ENCODE data around the gene GLRA1. TPM values are rescaled to one million over a fixed set of nuclear protein-coding genes. Genes with fewer than 3 reads are reported as not detected.
A peak's percentile ranks its signal among the peaks of the same experiment; 100 is the strongest.

GLRA1 gene
- total and polyA plus RNA-seq, 2 experiments from 2014 or later, result not detected

DNA sequence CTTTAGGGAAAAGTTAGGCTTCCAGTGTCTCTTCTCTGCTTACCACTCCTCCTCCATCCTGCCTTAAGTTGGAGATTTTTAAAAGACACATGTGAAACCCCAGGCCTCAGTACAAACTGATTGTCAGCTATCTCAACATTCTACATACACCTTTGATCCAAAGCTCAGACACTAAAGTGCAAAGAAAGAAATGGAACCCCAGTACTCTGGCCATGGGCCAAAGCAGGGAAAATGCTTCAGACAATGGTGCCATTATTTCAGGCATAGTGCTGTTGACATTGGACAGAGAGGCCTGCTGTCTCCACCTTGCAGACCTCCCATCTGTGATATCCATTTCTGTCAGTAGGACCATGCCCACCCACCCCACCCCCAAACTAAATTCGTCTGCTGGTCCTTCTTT, 103.7 kb downstream of the GLRA1 start:
- DNase-seq (ENCODE audit: low read depth in 1 of 2, low spot score in 1 of 2), result peak in 1 of 2 donors; percentile 50
- H3K9me3 ChIP-seq (ENCODE audit: low read depth), result no peaks in the 10 kb centered on the region
- H3K27me3 ChIP-seq, result no peaks in the 10 kb centered on the region
- no peaks in the 10 kb centered on the region for H3K36me3 ChIP-seq
- H3K27ac ChIP-seq, result no peak overlapping the region
- TF ChIP-seq, protein P1, sequence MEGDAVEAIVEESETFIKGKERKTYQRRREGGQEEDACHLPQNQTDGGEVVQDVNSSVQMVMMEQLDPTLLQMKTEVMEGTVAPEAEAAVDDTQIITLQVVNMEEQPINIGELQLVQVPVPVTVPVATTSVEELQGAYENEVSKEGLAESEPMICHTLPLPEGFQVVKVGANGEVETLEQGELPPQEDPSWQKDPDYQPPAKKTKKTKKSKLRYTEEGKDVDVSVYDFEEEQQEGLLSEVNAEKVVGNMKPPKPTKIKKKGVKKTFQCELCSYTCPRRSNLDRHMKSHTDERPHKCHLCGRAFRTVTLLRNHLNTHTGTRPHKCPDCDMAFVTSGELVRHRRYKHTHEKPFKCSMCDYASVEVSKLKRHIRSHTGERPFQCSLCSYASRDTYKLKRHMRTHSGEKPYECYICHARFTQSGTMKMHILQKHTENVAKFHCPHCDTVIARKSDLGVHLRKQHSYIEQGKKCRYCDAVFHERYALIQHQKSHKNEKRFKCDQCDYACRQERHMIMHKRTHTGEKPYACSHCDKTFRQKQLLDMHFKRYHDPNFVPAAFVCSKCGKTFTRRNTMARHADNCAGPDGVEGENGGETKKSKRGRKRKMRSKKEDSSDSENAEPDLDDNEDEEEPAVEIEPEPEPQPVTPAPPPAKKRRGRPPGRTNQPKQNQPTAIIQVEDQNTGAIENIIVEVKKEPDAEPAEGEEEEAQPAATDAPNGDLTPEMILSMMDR (IDR thresholded peaks at IDR 0.05; ENCODE audit: low read depth, low read length), result no peak
- peaks cover 20% of the 10 kb centered on the region for H3K4me1 ChIP-seq (ENCODE audit: low read depth)
- no peak overlapping the region for H3K4me3 ChIP-seq

DNA sequence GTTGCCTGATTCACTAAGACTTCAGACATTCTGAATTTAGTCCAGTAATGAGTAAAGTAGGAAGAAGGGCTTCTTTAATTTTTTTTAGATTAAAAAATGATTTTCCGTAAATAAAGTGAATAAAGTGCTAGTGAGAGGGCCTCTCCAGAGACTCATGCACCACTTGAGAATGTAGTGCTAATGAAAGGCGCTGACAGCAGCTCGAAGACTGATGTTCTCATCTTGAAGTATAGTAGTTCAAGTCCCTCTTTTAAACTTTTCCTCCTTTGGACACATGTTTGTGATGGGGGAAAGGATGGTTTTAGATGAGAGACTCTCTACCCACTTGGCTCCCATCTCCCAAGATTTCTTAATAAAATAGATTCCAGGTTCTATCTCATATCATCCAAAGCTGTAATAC, 104.4 kb downstream of the GLRA1 start:
- H3K27me3 ChIP-seq, result no peaks in the 10 kb centered on the region
- TF ChIP-seq, protein P1 (IDR thresholded peaks at IDR 0.05; ENCODE audit: low read depth, low read length), result no peak
- no peaks in the 10 kb centered on the region for H3K36me3 ChIP-seq
- no peak overlapping the region for H3K4me3 ChIP-seq
- peak in 1 of 2 donors; percentile 64 for DNase-seq (ENCODE audit: low read depth in 1 of 2, low spot score in 1 of 2)
- H3K27ac ChIP-seq, result peak overlapping the region; percentile 38
- H3K9me3 ChIP-seq (ENCODE audit: low read depth), result no peaks in the 10 kb centered on the region
- peaks cover 20% of the 10 kb centered on the region for H3K4me1 ChIP-seq (ENCODE audit: low read depth)

DNA sequence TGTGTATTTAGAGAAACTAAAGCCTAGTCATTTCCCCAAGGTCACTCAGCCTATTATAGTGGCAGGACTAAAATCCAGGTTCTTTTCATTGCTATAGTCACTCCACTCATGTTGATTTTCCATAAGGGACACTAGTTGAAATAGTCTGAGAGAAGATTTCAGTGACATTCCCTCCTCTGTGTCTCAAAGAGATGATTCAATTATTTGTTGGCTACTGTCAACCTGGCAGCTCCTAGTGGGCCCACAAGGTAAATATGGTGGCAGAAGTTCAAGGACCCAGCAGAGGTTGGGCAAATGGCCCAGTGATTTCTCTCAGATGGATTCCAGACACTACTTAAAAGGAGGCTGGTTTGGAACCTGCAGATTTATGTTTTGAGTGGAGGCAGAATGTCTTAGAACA, 104.8 kb downstream of the GLRA1 start:
- Histone ChIP-seq H3K4me3 (no peak overlapping the region), H3K36me3 (no peaks in the 10 kb centered on the region), H3K4me1 (ENCODE audit: low read depth) (peaks cover 20% of the 10 kb centered on the region), H3K9me3 (ENCODE audit: low read depth) (no peaks in the 10 kb centered on the region), H3K27me3 (no peaks in the 10 kb centered on the region), H3K27ac (peak overlapping the region; percentile 38)
- peak in 1 of 2 donors; percentile 45 for DNase-seq (ENCODE audit: low read depth in 1 of 2, low spot score in 1 of 2)
- TF ChIP-seq, protein P1 (IDR thresholded peaks at IDR 0.05; ENCODE audit: low read depth, low read length), result no peak

DNA sequence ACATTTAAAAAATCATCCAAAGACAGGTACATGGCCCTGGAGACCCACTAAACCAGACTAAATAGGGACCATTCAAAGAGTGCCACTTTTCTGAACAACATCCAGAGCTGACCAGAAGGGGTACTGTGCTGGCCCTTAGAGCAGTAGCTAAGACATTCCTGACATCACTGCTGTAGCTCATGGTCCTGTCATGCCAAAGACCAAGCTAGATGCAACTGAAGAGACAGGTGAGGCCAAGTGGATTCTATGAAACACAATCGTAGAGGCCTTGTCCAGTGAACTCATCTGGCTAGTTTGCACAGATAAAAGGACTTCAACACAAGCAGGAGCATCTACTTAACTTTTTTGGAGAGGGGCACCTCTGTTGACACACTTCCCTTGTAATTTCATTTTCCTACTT, 109.6 kb downstream of the GLRA1 start:
- Histone ChIP-seq H3K4me3 (no peak overlapping the region), H3K9me3 (ENCODE audit: low read depth) (no peaks in the 10 kb centered on the region), H3K36me3 (peaks cover 12% of the 10 kb centered on the region), H3K27me3 (no peaks in the 10 kb centered on the region), H3K4me1 (ENCODE audit: low read depth) (peaks cover 9% of the 10 kb centered on the region), H3K27ac (no peak overlapping the region)
- no peak for DNase-seq (ENCODE audit: low read depth in 1 of 2, low spot score in 1 of 2)
- TF ChIP-seq, protein P1 (IDR thresholded peaks at IDR 0.05; ENCODE audit: low read depth, low read length), result no peak

DNA sequence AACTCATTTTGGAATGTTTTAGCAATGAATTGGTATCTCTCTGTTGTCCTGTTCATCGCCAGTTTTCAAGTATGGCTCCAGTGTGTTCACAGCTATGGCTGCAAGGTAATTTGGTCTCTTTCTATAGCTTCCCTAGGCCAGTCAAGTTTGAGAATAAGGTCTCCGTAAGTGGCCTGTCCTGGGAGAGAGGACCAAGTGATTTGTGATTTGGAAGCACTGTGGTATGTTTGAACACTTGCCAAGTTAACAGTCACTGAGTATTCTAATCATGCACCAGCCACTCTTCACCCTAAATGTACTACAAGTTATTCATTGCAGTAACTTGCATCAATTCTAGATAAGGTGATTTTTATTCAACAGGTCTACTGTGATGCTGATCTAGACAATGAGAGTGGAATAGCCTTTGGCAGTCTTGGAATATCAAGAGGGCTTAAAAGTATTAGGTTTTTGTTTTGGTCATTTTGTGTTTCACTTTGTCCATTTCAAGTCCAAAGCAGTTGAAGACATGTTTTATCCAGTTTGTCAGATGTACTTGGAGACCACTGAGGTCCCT, 111.8 kb downstream of the GLRA1 start:
- H3K36me3 ChIP-seq, result peaks cover 21% of the 10 kb centered on the region
- no peaks in the 10 kb centered on the region for H3K9me3 ChIP-seq (ENCODE audit: low read depth)
- H3K4me3 ChIP-seq, result no peak overlapping the region
- TF ChIP-seq, protein P1 (IDR thresholded peaks at IDR 0.05; ENCODE audit: low read depth, low read length), result no peak
- no peaks in the 10 kb centered on the region for H3K27me3 ChIP-seq
- DNase-seq (ENCODE audit: low read depth in 1 of 2, low spot score in 1 of 2), result peak; percentile 45 to 69
- no peak overlapping the region for H3K27ac ChIP-seq
- H3K4me1 ChIP-seq (ENCODE audit: low read depth), result no peaks in the 10 kb centered on the region

Measured in cardiac muscle cell (in vitro differentiated cells and primary cell).